Chondrocyte (in vitro differentiated cells): ENCODE results near the gene ISM1. TPM values are rescaled to one million over a fixed set of nuclear protein-coding genes. Genes with fewer than 3 reads are reported as not detected.

Experiments
- DNase-seq: peaks from one replicate; pipeline ENCODE4 v3.0.0; 2021; ENCODE audit warnings: mixed read lengths, low spot score
- H3K27ac Mint-ChIP-seq: one replicate; pipeline ENCODE4 v1.8.0; 2021; ENCODE audit warnings: mild to moderate bottlenecking, moderate library complexity, mixed read lengths; ENCODE audit not compliant: unreplicated experiment
- H3K27me3 Mint-ChIP-seq: 2 replicates; pipeline ENCODE4 v1.8.0; 2021; ENCODE audit warnings: low read depth, mixed read lengths
- H3K36me3 Mint-ChIP-seq: 2 replicates; pipeline ENCODE4 v1.8.0; 2021; ENCODE audit warnings: low read depth, mixed read lengths
- H3K4me1 Mint-ChIP-seq: 2 replicates; pipeline ENCODE4 v1.8.0; 2021; ENCODE audit warnings: low read depth, mild to moderate bottlenecking, mixed read lengths
- H3K4me3 Mint-ChIP-seq: one replicate; pipeline ENCODE4 v1.8.0; 2021; ENCODE audit warnings: mild to moderate bottlenecking, moderate library complexity, mixed read lengths; ENCODE audit not compliant: unreplicated experiment
- H3K9me3 Mint-ChIP-seq: 2 replicates; pipeline ENCODE4 v1.8.0; 2021; ENCODE audit warnings: low read depth, mixed read lengths
- total RNA-seq: library from RNA; stranded (reverse); gene quantifications from 3 replicates; pipeline ENCODE4 v1.2.1, GENCODE V29; 2021
- TF ChIP-seq, protein P1 (sequence below): fragments of 200-600 bp; sonication (generic); IDR thresholded peaks from 2 replicates; pipeline ENCODE4 v1.5.0; 2021; ENCODE audit warnings: antibody characterized with exemption, mild to moderate bottlenecking, moderate library complexity

The ISM1 gene
- total RNA-seq, 1 donor from 2014 or later: 1.2 TPM

- peaks cover 11% of the 10 kb centered on the region for H3K27me3 Mint-ChIP-seq
- no peak for DNase-seq
- no peak overlapping the region for H3K27ac Mint-ChIP-seq
- TF ChIP-seq, protein P1, sequence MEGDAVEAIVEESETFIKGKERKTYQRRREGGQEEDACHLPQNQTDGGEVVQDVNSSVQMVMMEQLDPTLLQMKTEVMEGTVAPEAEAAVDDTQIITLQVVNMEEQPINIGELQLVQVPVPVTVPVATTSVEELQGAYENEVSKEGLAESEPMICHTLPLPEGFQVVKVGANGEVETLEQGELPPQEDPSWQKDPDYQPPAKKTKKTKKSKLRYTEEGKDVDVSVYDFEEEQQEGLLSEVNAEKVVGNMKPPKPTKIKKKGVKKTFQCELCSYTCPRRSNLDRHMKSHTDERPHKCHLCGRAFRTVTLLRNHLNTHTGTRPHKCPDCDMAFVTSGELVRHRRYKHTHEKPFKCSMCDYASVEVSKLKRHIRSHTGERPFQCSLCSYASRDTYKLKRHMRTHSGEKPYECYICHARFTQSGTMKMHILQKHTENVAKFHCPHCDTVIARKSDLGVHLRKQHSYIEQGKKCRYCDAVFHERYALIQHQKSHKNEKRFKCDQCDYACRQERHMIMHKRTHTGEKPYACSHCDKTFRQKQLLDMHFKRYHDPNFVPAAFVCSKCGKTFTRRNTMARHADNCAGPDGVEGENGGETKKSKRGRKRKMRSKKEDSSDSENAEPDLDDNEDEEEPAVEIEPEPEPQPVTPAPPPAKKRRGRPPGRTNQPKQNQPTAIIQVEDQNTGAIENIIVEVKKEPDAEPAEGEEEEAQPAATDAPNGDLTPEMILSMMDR: no peak
- no peaks in the 10 kb centered on the region for H3K9me3 Mint-ChIP-seq
- no peaks in the 10 kb centered on the region for H3K4me1 Mint-ChIP-seq
- H3K36me3 Mint-ChIP-seq: peaks cover 2% of the 10 kb centered on the region
- H3K4me3 Mint-ChIP-seq: no peak overlapping the region
Measured at GRCh38 chr20:13205425-13205824, 15.6 kb upstream of the ISM1 start.

- no peaks in the 10 kb centered on the region for H3K9me3 Mint-ChIP-seq
- DNase-seq: no peak
- H3K27me3 Mint-ChIP-seq: peaks cover 9% of the 10 kb centered on the region
- H3K36me3 Mint-ChIP-seq: peaks cover 2% of the 10 kb centered on the region
- H3K4me1 Mint-ChIP-seq: no peaks in the 10 kb centered on the region
- no peak overlapping the region for H3K4me3 Mint-ChIP-seq
- H3K27ac Mint-ChIP-seq: no peak overlapping the region
- TF ChIP-seq, protein P1: no peak
Measured at GRCh38 chr20:13205848-13206434, 15.1 kb upstream of the ISM1 start.

DNA sequence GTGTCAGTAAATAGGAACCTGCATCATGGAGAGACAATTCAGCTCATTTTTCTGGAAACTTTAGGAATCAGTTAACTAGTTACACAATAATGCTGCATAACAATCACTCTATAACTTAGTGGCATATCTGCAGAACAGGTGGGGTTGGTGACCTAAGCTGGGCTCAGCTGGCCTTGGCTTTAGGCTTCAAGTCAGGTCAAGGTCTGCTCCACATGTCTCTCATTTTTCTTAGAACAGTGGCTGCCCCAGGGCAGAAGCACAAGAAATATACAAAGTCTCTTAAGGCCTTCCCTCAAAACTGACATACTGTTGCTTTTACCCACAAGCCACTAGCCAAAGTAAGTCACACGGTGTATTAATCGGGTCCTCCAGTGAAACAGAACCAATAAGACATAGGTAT lies 14.1 kb upstream of the ISM1 start:
- Mint-ChIP-seq H3K9me3 (no peaks in the 10 kb centered on the region), H3K36me3 (peaks cover 2% of the 10 kb centered on the region), H3K27me3 (peaks cover 6% of the 10 kb centered on the region), H3K4me1 (no peaks in the 10 kb centered on the region), H3K27ac (no peak overlapping the region), H3K4me3 (no peak overlapping the region)
- no peak for DNase-seq
- TF ChIP-seq, protein P1: no peak

- H3K4me1 Mint-ChIP-seq: no peaks in the 10 kb centered on the region
- DNase-seq: no peak
- no peak overlapping the region for H3K4me3 Mint-ChIP-seq
- no peaks in the 10 kb centered on the region for H3K36me3 Mint-ChIP-seq
- no peaks in the 10 kb centered on the region for H3K9me3 Mint-ChIP-seq
- H3K27ac Mint-ChIP-seq: no peak overlapping the region
- peaks cover 37% of the 10 kb centered on the region for H3K27me3 Mint-ChIP-seq
- TF ChIP-seq, protein P1: no peak
Measured at GRCh38 chr20:13211956-13212618, 9.0 kb upstream of the ISM1 start.

GRCh38 chr20:13212750-13213149 lies 8.3 kb upstream of the ISM1 start:
- Mint-ChIP-seq H3K36me3 (no peaks in the 10 kb centered on the region), H3K27me3 (peaks cover 40% of the 10 kb centered on the region), H3K4me3 (no peak overlapping the region), H3K9me3 (no peaks in the 10 kb centered on the region), H3K27ac (no peak overlapping the region), H3K4me1 (no peaks in the 10 kb centered on the region)
- no peak for DNase-seq
- TF ChIP-seq, protein P1: no peak
